ENCODE results near the gene AP3S1.
"Not testable (repeated sequence)": the region's sequence is repeated elsewhere in the genome, so short reads cannot be mapped to it uniquely, and the experiment has no call there.

Gene AP3S1

DNA sequence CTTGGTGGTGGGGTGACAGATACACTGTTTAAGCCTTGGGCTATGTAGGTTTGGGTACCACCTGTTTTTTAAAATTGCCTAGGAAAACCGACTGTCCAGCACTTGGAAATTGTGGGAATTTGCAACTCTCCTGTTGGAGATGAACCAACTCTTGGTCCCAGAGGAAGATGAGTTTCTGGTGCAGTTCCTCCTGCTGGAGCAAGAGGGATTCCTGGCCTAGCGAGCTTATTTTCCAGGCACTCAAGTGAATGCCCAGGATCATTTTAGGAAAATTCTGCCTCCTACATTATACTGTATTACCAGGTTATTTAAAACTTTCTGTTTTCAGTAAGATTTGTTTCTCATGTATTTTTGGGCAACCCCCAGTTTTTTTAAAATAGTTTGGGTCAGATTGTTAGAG, 33.7 kb downstream of the AP3S1 start:
- DNase-seq, result no peak

GRCh38 chr5:115877342-115877741, 35.6 kb downstream of the AP3S1 start:
- DNase-seq, result not testable (repeated sequence)

- DNase-seq, result not testable (repeated sequence)
Measured at GRCh38 chr5:115882434-115882833, 40.7 kb downstream of the AP3S1 start.

DNA sequence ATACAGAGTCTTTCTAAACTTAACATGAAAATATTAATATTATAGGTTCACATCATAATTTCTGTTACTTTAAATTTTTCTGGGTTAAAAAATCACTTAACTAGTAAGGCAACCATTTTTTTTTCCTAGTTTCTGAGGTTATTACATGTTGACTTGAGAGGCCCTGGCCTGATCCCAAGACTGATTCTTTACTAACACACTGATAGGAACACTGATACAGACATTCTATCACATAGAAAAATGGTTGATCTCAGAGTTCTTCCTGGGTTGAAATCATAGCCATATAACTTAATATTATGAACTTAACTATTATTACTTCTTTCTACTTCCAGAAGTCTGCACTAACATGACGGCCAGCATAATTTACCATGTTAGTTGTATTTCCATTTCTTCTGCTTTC, 43.0 kb downstream of the AP3S1 start:
- no peak for DNase-seq

GRCh38 chr5:115885208-115885607, 43.5 kb downstream of the AP3S1 start:
- not testable (repeated sequence) for DNase-seq

- DNase-seq, result no peak
Measured at GRCh38 chr5:115888027-115888426, 46.3 kb downstream of the AP3S1 start.

- no peak for DNase-seq
Measured at GRCh38 chr5:115892021-115892420, 50.3 kb downstream of the AP3S1 start.

GRCh38 chr5:115894342-115894741, 52.6 kb downstream of the AP3S1 start:
- DNase-seq, result no peak

DNA sequence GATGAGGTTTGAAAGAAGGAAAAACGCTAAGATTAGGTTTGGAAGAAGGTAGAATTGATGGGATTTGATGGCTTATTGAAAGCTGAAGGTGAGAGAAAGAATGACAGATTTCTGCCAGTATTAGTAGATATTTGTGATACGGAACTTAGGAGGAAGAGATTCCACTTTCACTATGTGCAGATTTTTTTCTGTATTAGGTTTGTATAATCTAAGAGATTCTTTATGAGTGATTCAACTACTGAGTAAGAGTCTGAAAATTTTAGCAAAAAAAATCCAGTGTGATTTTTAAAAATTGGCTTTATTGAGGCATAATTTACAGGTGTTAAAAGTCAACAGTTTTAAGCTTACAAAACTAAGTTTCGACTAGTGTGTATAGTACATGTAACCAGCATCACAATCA, 54.1 kb downstream of the AP3S1 start:
- DNase-seq, result no peak

DNA sequence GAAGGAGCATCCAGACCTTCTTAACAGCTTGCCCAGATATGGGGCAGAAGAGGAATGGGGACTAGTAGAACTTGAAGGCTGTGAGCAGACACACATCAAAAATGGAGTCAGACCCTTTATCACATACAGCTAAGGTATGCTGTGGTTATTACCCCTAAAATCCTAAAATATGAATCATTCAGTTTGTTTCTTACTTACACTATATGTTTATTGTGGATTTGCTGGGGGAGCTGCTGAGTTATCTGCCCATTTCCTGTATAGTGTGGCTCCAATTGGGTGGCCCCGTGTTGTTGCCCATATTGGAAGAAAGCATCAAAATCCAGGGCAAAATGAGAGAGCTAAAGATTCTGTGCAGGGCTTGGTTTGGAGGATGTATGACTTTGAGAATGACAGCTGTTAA, 56.9 kb downstream of the AP3S1 start:
- DNase-seq, result no peak

- DNase-seq, result no peak
Measured at GRCh38 chr5:115907177-115907576, 65.4 kb downstream of the AP3S1 start.

GRCh38 chr5:115913623-115914400, 72.1 kb downstream of the AP3S1 start:
- DNase-seq, result not testable (repeated sequence)

DNA sequence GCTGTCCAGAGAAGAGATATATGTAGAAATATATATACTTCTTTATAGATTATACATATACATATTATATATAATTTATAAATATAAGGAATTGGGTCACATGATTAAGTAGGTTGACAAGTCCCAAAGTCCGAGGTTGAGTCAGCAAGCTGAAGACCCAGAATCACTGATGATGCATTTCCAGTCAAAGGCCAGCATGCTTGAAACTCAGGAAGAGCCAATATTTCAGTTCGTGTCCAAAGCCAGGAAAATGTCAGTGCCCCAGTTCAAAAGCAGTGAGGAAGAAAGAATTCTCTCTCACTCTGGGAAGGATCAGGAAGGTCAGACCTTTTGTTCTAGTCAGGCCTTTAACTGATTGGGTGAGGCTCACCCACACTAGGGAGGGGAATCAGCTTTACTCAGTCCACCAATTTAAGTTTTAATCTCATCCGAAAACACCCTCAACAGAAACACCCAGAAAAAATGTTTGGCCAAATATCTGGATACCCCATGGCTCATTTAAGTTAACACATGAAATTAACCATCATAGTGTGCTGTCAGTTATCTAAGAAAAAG, 78.5 kb downstream of the AP3S1 start:
- no peak for DNase-seq

DNA sequence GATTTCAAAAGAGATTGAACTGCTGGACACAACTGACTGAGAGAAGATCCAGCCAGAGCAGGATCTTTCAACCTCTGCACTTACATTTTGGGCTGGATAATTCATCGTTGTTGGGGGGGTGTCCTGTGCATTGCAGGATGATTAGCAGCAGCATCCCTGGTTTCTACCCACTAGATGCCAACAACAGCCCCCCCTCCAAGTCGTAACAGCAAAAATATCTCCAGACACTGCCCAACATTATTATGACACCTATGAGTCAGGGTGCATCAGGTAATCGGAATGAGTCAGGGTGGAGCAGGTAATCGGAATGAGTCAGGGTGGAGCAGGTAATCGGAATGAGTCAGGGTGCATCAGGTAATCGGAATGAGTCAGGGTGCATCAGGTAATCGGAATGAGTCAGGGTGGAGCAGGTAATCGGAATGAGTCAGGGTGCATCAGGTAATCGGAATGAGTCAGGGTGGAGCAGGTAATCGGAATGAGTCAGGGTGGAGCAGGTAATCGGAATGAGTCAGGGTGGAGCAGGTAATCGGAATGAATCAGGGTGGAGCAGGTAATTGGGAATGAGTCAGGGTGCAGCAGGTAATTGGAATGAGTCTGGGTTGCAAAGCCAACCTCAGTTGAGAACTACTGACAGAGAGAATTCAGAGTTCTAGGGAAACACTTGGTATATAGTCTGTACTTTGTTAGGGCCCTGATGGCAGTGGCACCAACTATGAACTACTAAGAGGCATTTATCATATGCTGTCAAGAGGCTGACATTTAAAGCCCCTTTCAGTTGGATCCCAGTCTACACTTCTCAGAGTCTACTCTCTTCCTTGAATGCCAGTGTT, 87.1 kb downstream of the AP3S1 start:
- DNase-seq, result not testable (repeated sequence)

GRCh38 chr5:115930171-115930570, 88.4 kb downstream of the AP3S1 start:
- not testable (repeated sequence) for DNase-seq

DNA sequence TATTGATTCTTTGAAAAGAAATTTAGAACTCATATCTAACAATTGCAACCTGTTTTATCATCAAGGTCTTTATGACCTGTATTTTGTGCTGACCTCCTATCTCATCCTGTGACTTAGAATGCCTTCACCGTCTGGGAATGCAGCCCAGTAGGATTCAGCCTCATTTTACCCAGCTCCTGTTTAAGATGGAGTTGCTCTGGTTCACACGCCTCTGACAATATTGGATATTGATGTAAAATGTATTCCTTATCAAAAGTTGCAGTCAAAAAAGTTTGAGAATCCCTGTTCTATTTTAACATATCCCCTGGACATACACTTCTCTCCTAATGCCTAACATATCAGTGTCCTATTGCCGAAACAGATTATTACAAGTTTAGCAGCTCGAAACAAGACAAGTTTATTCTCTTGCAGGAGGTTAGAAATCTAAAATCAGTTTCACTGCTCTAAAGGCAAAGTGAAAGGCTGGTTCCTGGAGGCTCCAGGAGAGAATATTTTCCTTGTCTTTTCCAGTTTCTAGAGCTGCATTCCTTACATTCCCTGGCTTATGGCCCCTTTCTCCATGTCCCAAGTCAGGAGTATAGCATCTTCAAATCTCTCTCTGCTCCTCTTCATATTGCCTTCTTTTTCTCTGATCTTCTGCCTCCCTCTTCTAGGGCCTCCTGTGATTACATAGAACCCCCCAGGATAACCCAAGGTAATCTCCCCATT, 89.0 kb downstream of the AP3S1 start:
- no peak for DNase-seq

GRCh38 chr5:115932991-115933390, 91.3 kb downstream of the AP3S1 start:
- no peak for DNase-seq

- DNase-seq, result no peak
Measured at GRCh38 chr5:115934388-115934974, 92.7 kb downstream of the AP3S1 start.

DNA sequence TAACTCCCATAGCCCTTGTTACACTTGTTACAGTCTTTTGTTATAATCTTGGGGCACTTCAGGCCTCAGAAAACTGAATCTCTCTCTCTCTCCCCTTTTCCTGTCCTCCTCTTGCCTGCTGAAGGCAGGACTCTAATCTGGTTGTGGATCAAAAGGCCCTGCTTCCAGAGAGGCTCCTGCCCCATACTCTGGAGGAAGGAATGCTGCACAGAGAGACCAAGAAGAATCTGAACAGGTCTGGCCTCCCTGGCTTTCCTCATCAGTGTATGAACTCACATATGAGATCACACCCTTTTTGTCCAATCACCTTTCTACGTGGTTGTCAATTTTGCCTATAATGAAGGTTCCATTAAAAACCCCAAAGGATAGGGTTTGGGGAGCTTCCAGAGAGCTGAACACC, 94.3 kb downstream of the AP3S1 start:
- DNase-seq, result no peak

DNA sequence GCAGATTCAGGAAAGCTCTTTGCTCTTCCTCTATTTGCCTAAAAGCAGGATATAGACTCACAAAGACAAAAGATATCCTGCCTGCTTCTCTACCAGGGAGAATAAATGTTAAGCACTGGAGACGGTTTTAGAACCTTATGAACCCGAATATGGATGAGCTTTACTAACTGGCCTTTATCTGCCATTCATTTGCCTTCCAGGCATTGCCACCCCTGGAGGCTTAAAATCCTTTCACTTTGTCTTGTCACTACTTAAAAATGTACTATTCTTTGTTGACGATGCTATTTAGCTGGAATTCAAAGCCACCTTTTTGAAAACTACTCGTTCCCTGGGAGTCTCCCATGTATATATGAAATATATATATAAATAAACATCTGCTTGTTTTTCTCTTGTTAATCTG, 97.3 kb downstream of the AP3S1 start:
- no peak for DNase-seq

DNA sequence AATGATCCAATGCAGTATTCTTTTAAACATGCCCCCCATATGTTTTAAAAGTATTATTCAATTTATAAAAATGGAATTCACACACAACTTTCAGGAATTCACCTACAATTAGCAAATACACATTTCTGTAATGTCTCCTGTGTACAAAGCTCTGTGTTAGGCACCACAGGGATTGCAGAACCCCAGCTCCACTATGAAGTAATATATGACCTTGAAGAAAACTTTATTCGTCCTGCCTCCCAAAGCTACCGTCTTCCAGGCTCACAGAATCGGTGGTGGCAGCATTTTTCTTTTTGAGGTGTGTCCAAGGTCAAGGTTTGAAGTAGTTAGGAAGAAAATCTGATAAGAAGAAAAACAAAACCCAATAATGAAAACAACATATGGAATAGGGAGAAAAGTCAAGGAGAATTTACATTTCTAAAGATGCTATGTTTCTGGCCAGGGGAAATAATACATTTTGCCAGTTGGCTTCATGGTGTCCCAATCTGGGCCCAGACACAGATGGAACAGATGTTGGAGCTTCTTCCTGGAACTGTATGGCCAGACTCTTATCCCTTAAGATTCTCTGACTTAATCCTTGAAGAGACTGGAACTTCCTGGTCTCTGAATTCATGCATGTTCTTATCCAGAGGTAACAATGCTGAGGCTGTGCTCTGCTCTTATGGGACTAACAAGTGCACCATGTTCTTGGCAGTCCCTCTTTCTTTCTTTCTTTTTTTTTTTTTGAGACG, 98.5 kb downstream of the AP3S1 start:
- no peak for DNase-seq

DNA sequence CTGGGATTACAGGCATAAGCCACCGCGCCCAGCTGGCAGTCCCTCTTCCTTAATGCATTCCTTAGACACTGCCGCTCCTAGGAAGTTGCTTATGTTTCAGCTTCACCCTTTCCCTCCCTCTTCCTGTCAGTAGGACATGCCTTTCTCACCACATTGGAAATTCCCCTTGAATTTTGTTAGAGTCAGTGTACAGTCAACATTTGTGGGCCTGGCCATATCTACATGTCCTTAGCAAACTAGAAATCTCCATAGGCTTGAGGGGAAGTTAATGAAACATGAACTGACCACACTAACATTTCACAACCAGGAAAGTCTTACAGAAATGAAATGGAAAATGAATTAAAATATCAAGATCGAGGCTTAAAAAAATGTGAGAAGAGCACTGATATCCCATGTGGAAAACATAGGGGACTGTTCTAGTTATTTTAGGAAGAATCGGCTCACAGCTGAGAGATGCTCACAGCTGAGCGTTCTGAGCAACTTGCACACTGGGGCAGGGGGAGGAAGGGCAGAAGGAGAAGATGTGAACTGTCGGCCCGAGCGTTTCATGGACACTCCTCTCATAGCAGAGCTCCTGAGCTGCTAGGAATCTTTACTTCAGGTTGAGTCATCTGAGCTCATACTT, 99.4 kb downstream of the AP3S1 start:
- DNase-seq, result no peak
